HG02885 (cell line): ENCODE results near the gene ACACB.
A peak's percentile ranks its signal among the peaks of the same experiment; 100 is the strongest.

Experiments used
- ATAC-seq: cut with Tn5 transposase; IDR thresholded peaks from one replicate; pipeline ENCODE4 v1.9.1; 2021; ENCODE audit warnings: mild to moderate bottlenecking; ENCODE audit not compliant: unreplicated experiment, poor library complexity

The ACACB gene

GRCh38 chr12:109115758-109116610, at the start of gene ACACB:
TSS of gene ACACB (plus strand) at chr12:109116587. CDS start at chr12:109139406, 22,819 bp downstream.
- no peak for ATAC-seq

GRCh38 chr12:109069307-109070271, 46.8 kb upstream of the ACACB start:
- ATAC-seq, result no peak

DNA sequence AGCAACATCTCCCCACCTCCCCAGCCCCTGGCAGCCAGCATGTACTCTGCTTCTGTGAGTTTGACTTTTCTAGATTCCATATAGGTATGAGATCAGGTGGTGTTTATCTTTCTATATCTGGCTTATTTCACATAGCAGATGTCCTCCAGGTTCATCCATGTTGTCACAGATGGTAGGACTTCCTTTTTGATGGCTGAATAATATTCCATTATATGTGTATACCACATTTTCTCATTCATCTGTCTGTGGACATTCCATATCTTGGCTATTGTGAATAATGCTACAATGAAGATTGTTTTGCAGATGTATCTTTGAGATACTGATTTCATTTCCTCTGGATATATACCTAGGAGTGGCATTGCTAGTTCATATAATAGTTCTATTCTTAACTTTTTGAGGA, 41.5 kb upstream of the ACACB start:
- no peak for ATAC-seq

GRCh38 chr12:109082751-109083150, 33.6 kb upstream of the ACACB start:
- ATAC-seq, result no peak

- no peak for ATAC-seq
These were observed 32.0 kb upstream of the ACACB start for GRCh38 chr12:109084425-109084824.

DNA sequence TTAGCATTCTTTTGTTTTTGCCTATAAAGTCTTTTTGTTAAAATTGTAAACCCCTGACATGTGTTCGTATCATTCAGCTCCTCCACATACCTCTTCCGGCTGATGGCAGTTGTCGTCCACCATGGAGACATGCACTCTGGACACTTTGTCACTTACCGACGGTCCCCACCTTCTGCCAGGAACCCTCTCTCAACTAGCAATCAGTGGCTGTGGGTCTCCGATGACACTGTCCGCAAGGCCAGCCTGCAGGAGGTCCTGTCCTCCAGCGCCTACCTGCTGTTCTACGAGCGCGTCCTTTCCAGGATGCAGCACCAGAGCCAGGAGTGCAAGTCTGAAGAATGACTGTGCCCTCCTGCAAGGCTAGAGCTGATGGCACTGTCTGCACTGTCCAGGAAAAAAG, 30.8 kb upstream of the ACACB start:
- ATAC-seq, result no peak

DNA sequence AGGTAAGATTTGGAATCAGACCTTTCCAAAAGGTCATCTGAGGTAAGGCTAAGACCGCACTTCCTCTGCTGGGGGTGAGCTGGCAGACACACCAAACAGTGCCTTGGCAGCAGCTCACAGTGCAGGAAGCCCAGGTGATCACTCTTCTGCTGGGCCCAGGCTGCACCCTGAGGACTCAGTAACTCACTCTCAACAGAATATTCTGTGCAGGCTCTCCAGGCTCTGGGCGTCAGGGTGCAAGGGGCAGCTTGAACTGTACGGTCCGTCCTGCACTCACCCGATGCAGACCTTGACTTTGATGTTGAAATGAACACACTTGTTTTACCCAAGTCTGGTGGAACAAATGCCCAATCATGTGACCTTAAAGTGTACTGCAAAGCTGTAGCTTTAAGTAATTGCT, 29.1 kb upstream of the ACACB start:
- no peak for ATAC-seq

DNA sequence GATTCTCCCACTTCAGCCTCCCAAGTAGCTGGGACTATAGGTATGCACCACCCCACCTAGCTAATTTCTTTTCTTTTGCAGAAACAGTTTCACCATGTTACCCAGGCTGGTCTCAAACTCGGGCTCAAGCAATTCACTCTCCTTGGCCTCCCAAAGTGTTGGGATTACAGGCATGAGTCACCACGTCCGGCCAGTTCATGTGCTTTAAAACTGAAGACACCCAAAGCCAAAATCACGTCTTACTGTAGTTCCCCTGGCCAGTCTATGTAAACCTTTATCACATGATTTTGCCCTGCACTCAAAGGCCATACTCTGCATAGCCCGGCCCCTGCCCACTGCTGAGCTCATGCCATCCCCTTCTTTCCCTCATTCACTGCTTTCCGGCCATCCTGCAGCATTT, 27.6 kb upstream of the ACACB start:
- ATAC-seq, result no peak

- no peak for ATAC-seq
These were observed 26.7 kb upstream of the ACACB start for GRCh38 chr12:109089683-109090082.

DNA sequence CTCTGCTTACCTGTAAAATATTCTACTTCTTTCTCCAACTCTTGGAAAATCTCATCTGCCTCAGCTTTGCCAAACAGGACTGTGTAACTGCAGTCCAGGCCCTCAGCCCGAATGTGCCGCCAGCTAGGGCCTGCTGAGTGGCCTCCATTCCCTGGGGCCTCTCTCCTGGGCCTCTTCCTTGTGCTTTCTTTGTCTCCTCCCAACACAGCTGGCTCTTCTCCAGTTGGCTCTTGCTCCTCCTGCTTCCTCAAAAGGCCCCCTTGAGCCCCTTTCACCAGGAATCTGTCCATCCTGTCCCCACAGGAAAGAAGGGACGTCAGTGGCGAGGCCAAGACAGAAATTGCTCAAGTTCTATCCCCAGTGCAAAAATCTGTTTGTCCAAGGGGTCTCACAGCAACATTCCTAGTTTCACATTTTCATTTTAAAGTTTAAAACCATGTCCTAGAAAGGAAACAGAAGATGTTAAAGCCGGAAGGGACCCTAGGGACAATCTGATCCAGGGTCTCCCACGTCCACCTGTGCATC, 23.8 kb upstream of the ACACB start:
- no peak for ATAC-seq

GRCh38 chr12:109093022-109093918, 23.1 kb upstream of the ACACB start, which contains the start of gene ALKBH2:
TSS of gene ALKBH2 (minus strand) at chr12:109093472. CDS start at chr12:109092786, 686 bp downstream.
- ATAC-seq, result peak; percentile 70

DNA sequence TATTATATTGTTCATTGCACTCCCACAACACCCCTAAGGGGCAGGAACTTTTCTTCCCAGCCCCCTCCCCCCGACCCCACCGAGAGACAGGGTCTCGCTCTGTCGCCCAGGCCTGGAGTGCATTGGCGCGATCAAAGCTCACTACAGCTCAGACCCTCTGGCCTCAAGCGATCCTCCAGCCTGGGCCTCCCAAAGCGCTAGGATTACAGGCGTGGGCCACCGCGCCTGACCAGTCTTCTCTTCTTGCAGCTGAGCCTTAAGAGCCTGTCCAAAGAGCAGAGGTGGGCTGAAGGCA, 19.3 kb upstream of the ACACB start:
- no peak for ATAC-seq

GRCh38 chr12:109097435-109098182, 18.8 kb upstream of the ACACB start, which contains the start of gene UNG:
TSS of gene UNG (plus strand) at chr12:109097597. CDS start at chr12:109097680, 83 bp downstream.
- peak; percentile 92 for ATAC-seq

GRCh38 chr12:109098183-109098604, 18.2 kb upstream of the ACACB start:
- peak; percentile 23 for ATAC-seq

DNA sequence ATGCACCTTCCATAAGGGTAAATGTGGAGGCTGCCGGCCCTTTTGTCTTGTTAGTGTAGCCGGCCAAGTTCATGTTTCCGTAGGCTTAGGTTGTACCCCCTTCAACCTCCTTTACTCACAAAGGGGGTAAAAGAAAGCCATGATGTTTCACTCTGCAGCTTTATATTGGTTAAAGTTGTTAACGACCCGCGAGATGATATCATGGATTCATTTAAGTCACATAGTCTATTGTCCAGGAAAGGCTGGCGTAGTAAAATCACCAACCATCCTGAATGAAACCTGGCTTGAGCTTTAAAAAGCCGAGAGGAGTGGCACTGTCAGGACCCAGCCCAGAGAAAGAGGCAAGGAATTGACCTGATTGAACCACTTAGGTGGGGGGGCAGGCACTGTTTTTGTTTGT, 17.7 kb upstream of the ACACB start:
- ATAC-seq, result no peak

DNA sequence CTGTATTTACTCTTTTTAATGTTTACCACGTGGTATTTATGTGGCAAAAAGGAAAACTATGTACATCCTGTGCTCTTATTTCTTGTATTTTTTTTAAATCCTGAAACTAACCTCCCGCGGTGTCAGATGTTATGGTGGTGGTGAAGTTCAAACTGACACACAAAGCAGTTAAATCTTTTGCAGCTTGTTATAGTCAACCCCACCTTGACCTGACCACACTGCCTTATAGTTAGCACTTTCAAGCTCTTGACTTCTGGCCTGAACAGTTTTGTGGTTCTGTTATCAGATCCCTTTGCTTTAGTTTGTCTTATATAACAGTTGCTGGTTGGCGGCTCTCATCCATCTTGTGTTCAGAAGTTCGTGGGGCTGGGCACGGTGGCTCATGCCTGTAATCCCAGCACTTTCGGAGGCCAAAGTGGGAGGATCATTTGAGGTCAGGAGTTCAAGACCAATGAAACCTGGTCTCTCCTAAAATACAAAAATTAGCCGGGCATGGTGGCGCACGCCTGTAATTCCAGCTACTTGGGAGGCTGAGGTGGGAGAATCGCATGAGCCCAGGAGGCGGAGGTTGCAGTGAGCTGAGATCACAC, 16.9 kb upstream of the ACACB start:
- ATAC-seq, result no peak

- ATAC-seq, result no peak
These were observed 15.6 kb upstream of the ACACB start for GRCh38 chr12:109100741-109101140.

DNA sequence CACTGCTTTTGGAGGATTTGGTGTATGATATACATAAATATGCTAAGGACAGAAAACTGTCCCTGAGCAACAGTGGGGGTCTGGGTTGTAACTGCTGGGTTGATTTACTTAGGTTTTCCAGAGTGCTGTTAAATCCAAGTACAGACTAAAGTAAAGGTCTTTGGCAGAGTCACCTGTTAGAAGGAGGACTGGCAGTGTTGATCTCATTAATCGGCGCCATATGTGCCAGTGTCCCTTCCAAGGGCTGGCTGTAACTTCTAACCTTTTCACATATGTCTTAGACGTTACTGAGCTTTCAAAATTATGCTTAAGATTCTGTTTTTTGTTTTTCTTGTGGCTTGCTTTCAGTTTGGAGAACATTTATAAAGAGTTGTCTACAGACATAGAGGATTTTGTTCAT, 13.9 kb upstream of the ACACB start:
- no peak for ATAC-seq

- no peak for ATAC-seq
These were observed 11.2 kb upstream of the ACACB start for GRCh38 chr12:109105176-109105575.
